OCI-LY7 (cell line): ENCODE measurements around the gene PRR16.

Source experiments
- CTCF ChIP-seq: fragments of 200-600 bp; sonication (generic); conservative IDR thresholded peaks from 2 replicates; pipeline ENCODE4 v1.5.1; 2014; ENCODE audit warnings: mild to moderate bottlenecking, antibody characterized with exemption, low read length, moderate library complexity, mixed read lengths
- EZH2phosphoT487 ChIP-seq: fragments of 200-600 bp; sonication (generic); IDR thresholded peaks from 2 replicates; pipeline ENCODE4 v1.6.1; 2018; ENCODE audit warnings: low read depth, borderline replicate concordance, mild to moderate bottlenecking, mixed run types, antibody characterized with exemption, low read length, moderate library complexity, mixed read lengths

DNA sequence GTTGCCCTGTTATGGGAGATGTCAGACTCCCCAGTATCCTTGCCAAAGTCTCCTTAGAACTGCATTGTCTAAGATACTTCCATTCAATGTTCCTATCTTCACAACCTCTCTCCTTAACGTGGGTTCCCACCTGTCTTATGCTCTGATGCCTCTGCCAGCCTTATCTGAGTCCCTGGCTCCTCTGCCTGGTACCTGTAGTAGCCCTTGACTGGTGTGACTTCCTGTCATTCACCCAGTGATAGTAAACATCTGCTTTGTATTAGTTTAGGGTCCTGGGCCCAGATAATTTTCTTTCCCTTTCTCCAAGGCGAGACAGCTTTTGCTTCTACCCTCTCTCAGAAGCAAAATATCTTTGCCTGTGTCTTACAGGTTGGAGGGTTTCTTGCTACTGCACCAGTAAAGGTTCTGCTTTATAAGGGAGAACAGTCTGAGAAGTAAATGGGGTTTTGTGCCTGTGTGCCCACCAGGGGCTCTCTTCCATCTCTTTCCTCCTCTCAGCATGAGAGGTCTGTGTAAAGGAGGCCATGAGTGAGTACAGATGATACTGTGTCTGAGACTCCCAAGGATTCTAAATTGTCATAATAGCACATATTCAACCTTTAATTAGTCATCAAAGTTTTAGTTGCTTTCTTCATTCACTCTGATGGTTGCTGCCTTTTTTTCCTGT, 220.8 kb downstream of the PRR16 start:
- TF ChIP-seq CTCF (peak; percentile 54), EZH2phosphoT487 (no peak)
